NCI-H82 treated with DMSO at 0.1 percent for 48 hours (cell line): ENCODE measurements around the gene TTC28.
"Not testable (repeated sequence)": the region's sequence is repeated elsewhere in the genome, so short reads cannot be mapped to it uniquely, and the experiment has no call there.

Experiments
- DNase-seq: peaks from one replicate; lab custom pipeline; 2025; ENCODE audit not compliant: unreplicated experiment; lab: John Stamatoyannopoulos, UW

The TTC28 gene

DNA sequence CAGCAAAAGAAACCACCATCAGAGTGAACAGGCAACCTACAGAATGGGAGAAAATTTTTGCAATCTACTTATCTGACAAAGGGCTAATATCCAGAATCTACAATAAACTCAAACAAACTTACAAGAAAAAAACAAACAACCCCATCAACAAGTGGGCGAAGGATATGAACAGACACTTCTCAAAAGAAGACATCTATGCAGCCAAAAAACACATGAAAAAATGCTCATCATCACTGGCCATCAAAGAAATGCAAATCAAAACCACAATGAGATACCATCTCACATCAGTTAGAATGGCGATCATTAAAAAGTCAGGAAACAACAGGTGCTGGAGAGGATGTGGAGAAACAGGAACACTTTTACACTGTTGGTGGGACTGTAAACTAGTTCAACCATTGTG lies 188.4 kb downstream of the TTC28 start:
- not testable (repeated sequence) for DNase-seq

DNA sequence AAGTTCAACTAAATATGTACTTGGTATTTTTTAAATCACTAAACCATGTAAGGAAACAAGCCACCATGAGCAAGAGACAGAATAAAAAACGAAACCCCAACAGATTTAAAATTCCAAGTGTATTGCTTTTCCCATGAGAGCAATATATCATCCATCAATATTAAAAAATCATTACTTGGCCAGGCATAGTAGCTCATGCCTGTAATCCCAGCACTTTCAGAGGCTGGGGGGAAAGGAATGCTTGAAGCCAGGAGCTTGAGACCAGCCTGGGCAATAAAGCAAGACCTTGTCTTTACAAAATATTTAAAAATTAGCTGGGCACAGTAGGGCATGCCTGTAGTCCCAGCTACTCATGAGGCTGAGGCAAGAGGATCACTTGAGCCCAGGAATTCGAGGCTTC lies 190.8 kb downstream of the TTC28 start:
- DNase-seq = no peak

DNA sequence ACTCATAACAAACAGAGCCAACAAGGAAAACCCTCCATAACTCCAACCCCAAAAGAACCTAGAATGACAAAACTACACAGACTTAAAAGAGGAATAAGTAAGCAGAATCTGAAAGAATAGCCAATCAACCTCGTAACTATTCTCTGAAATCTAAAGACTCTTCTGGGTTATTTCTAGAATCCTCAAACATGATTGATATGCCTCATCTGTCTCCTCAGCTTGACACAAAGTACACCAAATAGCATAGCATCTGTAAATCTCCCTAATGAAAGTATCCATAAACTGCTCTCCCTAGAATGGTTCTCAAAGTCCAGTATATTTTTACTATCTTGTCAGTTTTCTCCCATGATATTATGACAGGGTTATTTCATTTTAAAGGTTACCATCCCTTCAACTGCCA lies 195.0 kb downstream of the TTC28 start:
- DNase-seq = no peak

DNA sequence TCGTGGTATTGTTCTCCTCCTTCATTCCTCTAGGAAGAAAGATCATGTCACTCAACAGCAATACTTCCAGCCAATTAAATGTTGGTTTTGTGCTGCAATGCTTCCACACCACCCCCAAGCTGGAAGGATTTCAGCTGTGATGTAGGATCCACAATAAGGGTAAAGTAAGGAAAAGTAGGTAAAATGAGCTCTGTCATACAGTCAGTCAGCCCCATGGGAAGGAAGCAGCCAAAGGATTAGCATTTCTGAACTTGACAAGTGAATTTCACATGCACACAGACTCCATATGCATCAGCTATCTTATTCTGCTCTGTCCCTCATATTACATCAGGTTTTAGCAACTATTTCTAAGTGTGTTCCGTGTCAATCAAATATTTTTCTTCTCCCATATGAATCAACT lies 197.9 kb downstream of the TTC28 start:
- DNase-seq = no peak

DNA sequence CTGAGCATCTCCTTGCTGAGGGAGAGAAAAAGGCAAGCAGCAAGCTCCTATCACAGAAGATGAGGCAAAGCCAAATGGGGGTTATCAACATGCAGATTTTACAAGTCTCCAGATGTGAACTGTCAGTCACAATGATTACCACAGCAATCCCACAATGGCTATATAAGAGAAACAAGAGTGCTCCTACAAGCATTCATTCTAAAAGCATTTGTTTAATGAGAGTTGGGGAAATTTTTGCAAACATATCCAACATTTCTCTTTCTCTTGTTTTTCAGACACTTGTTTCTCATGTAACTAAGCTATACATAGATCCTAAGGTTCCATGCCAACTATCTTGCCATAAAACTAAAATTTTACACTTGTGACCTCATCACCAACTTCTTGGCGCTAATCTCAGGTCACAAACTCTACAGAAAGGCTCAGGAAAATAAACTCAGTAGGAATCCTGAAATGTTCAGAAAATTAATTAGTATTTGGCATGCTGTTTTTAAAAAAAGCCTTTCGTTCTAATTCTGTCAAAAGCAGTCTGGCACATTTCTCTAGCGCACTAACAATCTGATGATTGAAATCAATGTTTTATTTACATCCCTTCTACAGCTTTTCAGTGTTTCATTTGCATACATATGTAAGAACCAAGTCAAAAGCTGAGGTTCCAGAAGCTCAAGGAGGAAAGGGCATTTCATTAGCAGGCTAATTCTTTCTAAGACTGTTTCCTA lies 199.5 kb downstream of the TTC28 start:
- no peak for DNase-seq

DNA sequence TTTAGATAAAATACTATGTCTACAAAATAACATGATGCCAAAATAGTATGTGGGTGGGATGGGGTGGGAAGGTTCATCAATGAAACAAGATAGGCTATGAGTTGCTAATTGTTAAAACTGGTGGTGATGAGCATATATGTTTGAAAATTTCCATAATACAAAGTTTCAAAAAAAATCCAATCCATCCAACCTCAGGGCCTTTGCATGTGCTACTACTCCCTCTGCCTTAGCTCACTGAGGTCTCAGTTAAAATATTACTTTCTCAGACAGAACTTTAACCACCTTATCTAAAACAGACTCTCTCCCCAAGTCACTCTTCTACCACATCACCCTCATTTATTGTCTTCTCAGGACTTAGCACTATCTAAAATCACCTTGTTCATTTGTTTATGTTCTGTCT lies 201.1 kb downstream of the TTC28 start:
- DNase-seq = no peak

DNA sequence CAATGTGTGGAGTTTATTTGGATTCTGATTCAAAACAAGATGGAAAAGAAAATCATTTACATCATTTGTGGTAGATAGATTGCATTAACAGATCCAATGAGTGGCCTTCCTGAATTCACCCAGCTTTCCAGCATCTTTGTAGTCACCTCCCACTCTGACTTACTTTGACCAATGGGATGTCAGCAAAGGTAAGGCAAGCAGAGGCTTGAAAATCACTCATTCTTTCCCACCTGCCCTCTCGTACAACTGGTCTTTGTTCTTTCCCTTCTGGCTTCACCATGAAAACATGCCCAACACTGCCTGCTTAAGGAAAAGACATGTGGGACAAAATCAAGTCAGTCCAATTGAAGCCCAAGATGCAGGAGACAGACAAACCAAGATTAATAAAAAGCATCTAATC lies 202.1 kb downstream of the TTC28 start:
- no peak for DNase-seq

DNA sequence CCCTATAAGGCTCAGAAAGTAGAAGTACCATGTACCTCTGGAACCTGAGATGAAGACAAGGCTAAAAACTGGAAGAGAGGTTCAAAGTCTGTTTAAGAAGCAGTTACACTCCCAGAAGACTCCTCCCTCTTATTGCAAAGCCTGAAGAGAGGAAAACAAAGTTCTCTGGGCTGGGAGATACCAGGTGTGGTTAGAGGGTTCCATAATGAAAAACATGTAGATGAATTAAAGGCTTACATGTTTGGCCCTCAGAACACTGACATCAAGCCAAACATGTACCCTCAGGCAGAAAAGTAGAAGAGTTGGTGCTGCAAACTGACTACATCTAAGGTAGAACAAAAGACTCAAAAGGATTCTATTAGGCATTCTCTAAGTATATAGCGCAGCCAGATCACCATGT lies 205.3 kb downstream of the TTC28 start:
- no peak for DNase-seq

DNA sequence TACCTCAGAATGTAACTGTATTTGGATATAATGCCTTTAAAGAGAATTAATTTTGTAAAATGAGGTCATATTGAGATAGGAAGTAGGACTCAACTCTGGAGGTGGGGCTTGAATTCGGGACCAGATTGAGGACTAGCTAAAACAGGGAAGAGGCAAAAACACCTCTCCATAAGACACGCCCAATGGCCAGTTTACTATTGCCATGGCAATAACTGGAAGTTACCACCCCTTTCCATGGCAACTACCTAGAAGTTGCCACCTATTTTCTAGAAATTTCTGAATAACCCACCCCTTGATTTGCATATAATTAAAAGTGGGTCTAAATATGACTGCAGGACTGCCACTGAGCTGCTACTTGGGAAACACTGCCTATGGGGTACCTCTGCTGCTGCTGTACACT lies 206.4 kb downstream of the TTC28 start:
- DNase-seq = no peak

DNA sequence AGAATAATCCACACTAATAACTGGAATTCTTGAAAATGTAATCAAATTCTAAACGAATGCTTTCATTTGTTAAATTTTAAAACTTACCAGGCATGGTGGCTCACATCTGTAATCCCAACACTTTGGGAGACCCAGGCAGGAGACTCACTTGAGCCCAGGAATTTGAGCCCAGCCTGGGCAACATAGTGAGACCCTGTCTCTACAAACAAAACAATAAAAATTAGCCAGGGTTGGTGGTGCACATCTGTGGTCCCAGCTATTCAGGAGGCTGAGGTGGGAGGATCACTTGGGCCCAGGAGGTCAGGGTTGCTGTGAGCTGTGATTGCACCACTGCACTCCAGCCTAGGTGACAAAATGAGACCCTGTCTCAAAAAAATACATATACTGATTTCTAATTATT lies 212.6 kb downstream of the TTC28 start:
- DNase-seq = not testable (repeated sequence)

DNA sequence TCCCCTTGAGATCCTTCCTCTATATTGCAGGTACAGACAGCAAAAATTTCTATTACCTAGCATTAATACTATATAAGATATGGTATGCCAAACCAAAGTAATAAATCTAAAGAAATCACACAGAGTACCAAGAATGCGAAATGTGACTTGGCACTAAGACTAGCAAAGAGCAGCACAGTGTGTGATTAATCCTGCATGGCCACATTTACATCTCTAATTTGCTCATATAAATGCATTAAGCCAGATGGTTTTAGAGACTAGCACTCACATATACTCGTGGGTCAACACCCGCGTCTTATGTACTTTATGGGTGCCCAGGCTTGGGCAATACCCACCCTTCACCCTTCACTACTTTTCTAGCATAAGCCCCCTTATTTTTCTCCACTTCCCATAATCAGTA lies 213.2 kb downstream of the TTC28 start:
- no peak for DNase-seq

DNA sequence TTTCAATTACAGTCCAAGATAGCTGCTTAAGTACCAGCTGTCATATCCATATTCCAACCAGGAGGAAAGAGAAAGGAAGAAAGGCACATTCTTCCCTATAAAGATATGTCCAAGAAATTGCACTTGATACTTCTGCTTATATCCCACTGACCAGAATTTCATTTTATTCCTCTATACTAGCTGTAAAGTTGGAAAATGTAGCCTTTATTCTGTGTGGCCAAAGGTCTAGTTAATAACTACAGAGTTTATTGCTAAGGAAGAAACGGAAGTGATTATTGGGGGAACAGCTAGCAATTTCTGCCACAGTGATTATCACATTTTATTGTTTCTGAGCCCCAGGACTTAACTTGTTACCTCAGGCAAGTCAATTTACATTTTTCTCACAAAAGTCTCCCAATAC lies 213.8 kb downstream of the TTC28 start:
- DNase-seq = no peak

DNA sequence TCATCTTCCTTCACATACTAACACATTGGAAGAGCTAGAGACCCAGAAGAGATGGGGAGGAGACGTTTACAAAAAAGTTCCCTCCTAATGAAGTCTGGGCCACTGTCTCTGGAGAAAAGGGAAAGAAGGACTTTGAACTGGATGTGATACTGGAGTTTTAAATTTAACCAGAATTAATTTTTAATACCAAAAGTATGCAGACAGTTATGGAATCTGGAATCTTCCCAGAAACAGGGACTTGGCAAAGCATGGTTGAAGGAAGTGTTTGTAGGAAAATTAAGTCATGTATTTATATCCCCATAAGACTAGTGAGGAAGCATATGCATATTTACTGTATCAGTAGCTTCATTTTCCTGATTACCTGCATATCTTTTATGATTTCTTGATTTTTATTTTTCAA lies 215.5 kb downstream of the TTC28 start:
- DNase-seq = no peak

DNA sequence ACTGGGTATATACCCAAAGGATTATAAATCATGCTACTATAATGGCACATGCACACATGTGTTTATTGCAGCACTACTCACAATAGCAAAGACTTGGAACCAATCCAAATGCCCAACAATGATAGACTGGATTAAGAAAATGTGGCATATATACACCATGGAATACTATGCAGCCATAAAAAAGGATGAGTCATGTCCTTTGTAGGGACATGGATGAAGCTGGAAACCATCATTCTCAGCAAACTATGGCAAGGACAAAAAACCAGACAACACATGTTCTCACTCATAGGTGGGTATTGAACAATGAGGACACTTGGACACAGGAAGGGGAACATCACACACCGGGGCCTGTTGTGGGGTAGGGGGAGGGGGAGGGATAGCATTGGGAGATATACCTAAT lies 216.2 kb downstream of the TTC28 start:
- DNase-seq = not testable (repeated sequence)

DNA sequence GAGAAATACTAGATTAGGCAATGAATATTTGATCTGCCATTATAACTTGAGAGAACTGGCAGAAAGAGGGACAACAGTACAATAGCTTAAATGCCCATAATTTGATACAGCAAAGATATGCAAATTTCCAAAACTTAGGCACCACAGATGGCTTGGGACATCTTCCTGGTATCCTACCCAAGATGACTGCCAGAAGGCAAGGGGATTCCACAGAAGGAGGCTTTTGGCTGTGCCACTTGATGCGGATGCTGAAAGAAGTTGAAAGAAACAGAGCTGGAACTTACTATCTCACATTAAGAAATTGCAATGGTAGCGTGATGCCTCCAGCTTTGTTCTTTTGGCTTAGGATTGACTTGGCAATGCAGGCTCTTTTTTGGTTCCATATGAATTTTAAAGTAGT lies 216.7 kb downstream of the TTC28 start:
- DNase-seq = no peak

DNA sequence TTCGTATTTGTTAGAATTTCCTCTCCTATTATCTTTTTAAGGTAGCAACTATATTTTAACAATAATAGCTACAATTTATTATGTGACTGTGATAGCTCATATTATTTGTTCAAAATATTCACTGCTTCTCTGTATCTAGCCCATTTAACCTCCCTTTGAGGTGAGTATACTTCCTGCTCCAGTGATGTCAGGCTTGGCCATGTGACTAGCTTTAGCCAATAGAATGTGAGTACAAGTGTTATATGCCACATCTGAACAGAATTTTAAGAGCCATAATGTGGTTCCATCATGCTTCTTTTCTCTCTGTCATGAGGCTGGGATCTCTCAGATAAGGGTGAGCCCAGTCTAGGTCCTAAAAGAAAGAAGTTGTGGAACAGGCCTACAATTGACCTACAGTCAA lies 217.6 kb downstream of the TTC28 start:
- DNase-seq = no peak

DNA sequence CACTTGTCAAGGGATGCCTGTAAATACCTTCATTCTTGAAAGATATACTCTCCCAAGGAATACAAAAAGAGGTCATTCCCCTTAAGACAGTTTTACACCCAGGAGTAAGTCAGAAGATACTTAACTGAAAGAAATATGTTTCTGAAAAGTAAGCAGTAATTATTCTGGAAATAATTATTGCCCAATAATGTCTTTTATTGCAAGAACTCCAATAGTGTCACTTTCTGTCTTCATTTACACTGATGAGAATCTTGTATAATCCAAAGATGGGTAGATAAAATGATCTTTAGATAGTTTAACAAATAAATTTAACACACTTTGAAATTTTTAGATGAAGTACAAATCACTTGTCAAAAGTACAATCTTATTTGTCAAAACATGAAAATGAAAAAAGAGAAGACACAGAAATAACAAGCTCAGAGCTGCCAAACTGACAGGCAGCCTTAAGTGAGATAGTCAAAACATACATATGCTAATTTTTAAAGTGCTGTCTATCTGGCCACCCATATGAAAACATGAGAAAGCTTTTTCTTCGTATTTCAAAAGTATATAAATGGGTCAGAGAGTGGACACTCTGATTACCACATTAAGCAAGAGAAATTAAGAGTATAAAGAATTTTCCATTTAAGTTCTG lies 225.1 kb downstream of the TTC28 start:
- DNase-seq = no peak

DNA sequence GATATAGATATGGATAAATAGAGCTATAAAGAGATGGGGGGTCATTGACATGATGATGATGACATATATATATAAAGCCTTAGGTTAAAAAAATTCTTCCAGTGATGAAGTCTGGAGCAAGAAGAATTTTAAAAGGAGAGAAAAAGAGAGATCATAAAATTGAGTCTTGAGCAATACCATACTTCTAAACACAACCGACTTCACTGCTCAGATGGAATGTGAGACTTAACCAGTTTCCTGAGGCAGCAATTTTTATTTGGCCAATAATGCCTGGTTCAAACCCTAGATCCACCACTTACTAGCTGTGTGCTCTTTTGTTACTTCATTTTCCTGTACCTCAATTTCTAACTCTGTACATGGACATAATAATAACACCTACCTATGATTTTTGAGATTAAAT lies 229.5 kb downstream of the TTC28 start:
- no peak for DNase-seq

DNA sequence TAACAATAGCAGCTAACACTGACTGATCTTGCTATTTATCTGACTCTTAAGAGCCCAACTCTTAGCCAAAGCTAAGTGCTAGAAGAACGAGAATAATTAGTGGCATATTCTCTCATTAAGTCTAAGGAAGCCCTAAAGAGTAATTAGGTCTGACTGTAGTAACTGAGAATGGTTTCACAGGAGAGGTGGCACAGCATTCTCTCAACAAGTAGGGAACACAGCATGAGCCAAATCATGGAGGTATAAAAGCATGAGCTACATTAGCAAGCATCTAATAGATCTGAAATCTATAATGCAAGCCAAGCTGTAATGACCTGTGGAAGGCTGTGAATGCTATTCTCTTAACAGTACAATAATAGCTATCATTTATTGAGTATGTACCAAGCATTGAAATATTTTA lies 230.6 kb downstream of the TTC28 start:
- no peak for DNase-seq

DNA sequence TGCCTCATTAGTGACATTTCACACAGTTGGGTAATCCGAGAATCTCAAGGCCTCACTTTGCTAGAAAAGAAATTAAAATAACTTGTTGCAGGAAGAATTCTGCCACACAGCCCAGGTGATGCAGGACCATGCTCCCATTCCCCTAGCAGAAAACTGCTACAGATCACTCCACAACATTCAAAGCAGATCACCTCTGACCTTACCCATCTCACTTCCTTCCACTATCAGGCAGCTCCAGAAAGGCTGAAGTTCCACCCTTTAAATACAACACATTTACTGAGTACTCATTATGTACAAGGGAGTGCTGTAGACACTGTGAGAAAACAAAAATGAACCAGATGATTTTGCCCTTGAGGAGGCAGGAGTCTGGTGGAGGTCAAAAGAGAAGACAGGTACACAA lies 231.0 kb downstream of the TTC28 start:
- DNase-seq = no peak

DNA sequence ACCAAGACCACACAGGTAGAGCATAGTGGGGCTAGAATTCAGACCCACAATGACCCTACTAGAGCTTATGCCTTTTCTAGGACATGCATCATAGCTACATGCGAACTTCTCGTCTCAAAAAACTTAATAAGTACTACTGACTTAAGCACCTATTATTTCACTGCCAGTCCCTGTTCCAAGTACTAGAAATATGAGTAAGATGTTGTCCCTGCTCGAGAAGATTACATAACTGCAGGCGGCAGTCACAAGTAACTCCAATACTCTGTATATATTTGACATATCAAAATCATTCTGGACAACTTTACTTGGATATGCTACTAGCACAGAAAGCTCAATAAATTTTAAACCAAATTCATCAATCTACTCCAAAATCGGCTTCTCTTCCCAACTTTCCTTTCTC lies 235.0 kb downstream of the TTC28 start:
- DNase-seq = no peak

DNA sequence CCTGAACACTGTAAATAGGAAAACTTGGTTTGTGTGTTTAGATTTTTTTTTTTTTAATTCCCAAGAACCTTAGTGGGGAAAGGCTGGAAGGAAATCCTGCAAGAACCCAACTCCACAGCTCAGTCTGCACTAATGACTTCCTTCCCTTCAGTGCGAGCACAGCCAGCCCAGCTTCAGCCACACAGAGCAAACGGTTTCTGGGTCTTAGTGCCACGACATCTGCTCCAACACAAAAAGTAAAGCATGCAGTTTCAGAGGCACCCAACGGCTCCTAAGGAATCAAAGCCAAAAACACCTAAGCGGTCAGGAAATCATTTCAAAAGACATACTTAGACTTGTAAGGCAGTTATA lies 236.1 kb downstream of the TTC28 start:
- no peak for DNase-seq
